Activated CD4-positive, CD25-positive, alpha-beta regulatory T cell treated with anti-CD3 and anti-CD28 coated beads, Interleukin-2, amount 50 U/mL, for 72 hours (primary cell): ENCODE results near the gene KXD1.

ENCODE experiments used
- DNase-seq: peaks from one replicate; pipeline ENCODE4 v3.0.0; 2021

Gene KXD1

GRCh38 chr19:18603958-18604819 is 46.5 kb downstream of the KXD1 start:
- DNase-seq, result no peak

GRCh38 chr19:18604820-18605159 is 47.1 kb downstream of the KXD1 start:
- DNase-seq, result no peak

- no peak for DNase-seq
These were observed 47.5 kb downstream of the KXD1 start for GRCh38 chr19:18605196-18605545.

- no peak for DNase-seq
These were observed 48.0 kb downstream of the KXD1 start for GRCh38 chr19:18605546-18606280.

- DNase-seq, result no peak
These were observed 48.9 kb downstream of the KXD1 start, which contains the start of gene CRLF1 for GRCh38 chr19:18606281-18607225. Gene CRLF1 (minus strand): TSS chr19:18606799. CDS start chr19:18606656, 143 bp downstream.

- DNase-seq, result no peak
These were observed 49.8 kb downstream of the KXD1 start for GRCh38 chr19:18607226-18608101.

GRCh38 chr19:18608102-18608804 is 50.6 kb downstream of the KXD1 start:
- no peak for DNase-seq

GRCh38 chr19:18608805-18609716 is 51.4 kb downstream of the KXD1 start:
- DNase-seq, result no peak

GRCh38 chr19:18609717-18610051 is 52.0 kb downstream of the KXD1 start:
- no peak for DNase-seq

- DNase-seq, result no peak
These were observed 52.5 kb downstream of the KXD1 start for GRCh38 chr19:18610245-18610555.

GRCh38 chr19:18610556-18611326 is 53.1 kb downstream of the KXD1 start:
- DNase-seq, result no peak

- DNase-seq, result no peak
These were observed 53.8 kb downstream of the KXD1 start for GRCh38 chr19:18611327-18612050.

- DNase-seq, result no peak
These were observed 54.5 kb downstream of the KXD1 start for GRCh38 chr19:18612051-18612771.

GRCh38 chr19:18612772-18613588 is 55.3 kb downstream of the KXD1 start, which contains the start of gene TMEM59L:
Gene TMEM59L (plus strand): TSS chr19:18612870. CDS start chr19:18612959, 89 bp downstream.
- DNase-seq, result no peak

- DNase-seq, result no peak
These were observed 56.0 kb downstream of the KXD1 start for GRCh38 chr19:18613589-18614234.

GRCh38 chr19:18616023-18616422 is 58.4 kb downstream of the KXD1 start:
- no peak for DNase-seq

GRCh38 chr19:18617562-18617961 is 59.9 kb downstream of the KXD1 start:
- DNase-seq, result no peak
